SH-SY5Y (cell line): ENCODE results near the gene CD83.

Experiments
- GATA2 ChIP-seq: IDR thresholded peaks from 2 replicates; pipeline ENCODE4 v1.6.1; 2011; ENCODE audit warnings: mild to moderate bottlenecking, low read depth, low read length
- GATA3 ChIP-seq: IDR thresholded peaks from 2 replicates; pipeline ENCODE4 v1.6.1; 2011; ENCODE audit warnings: low read depth, mild to moderate bottlenecking, low read length, moderate library complexity

GRCh38 chr6:14118091-14118439 lies 493 bp downstream of the CD83 start:
- TF ChIP-seq GATA3: no peak
- no peak for TF ChIP-seq GATA2
